A549 treated with AZD9567 at 1 μM for 4 hours (cell line): Measurements from ENCODE around the gene GPR183. TPM values are rescaled to one million over a fixed set of nuclear protein-coding genes. Genes with fewer than 3 reads are reported as not detected.

Source experiments
- total RNA-seq: library from RNA; stranded (reverse); fragments of 200-300 nt; extraction: Qiagen RNA extraction; gene quantifications from 5 replicates; pipeline ENCODE4 v1.2.3, GENCODE V29; 2022; ENCODE audit not compliant: insufficient read depth

The GPR183 gene, protein sequence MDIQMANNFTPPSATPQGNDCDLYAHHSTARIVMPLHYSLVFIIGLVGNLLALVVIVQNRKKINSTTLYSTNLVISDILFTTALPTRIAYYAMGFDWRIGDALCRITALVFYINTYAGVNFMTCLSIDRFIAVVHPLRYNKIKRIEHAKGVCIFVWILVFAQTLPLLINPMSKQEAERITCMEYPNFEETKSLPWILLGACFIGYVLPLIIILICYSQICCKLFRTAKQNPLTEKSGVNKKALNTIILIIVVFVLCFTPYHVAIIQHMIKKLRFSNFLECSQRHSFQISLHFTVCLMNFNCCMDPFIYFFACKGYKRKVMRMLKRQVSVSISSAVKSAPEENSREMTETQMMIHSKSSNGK
- total RNA-seq: not detected in 5 replicates

DNA sequence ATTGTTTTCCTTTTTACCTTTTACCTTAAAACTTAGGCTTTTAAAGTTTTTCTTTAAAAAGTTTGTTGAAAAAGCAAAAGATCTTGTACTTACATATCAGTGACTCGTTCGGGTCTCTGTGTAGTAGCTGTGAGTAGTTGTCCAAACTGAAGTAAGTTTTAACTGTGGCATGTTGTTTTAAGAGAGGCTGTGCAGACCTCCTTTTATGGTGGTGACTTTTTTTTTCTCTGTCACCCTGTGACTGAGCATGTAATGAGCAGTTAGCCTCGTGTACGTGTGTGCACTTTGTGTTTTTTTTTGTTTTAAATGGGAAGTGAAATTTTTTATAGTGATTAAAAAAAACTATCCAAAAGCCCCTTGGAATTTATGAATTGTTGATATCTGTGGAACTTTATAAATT lies at the start of gene GPR183:
TSS of gene GPR183 (minus strand) at position 153 of the 400 bp plus-strand sequence. CDS start 11,254 bp downstream, outside the sequence.

DNA sequence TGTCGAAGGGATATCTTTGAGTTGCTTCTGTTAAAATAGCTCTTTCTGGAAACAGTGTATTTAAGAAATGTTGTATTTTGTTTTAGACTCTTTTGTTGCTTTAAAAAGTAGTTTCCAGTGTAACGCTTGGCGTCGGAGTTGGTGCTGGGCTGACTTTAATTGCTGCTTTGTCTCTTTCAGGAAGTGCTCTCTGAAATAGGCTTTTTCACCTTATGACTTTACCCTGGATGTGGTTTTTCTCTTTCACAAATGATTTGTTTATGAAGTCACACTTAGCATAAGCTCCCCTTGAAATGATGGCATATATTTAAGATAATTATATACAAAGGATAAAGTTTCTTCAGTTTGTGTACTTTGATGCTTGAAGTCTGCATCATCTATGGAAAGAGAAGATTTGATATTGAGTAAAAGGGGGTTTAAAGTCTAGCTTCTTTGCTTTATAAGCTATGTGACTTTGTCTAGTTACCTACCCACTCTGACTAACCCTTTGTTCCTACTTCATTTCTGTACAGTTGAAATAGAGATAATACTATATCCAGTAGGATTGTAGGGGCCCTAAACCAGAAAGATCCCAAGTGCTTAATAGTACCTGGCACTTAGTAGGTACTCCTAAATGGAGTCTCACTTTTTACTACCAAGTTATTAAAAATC lies 48.9 kb downstream of the GPR183 start, which contains the start of gene GPR18:
TSS of gene GPR18 (minus strand) at position 170 of the 651 bp plus-strand sequence. CDS start 2,507 bp downstream, outside the sequence.

Other genes with a start within 250 kb of the GPR183 start
- 62.2 to 84.8 TPM (median 67.6 TPM) in 5 replicates for gene UBAC2, start 106.5 kb downstream of the GPR183 start, total RNA-seq
- not detected in 5 replicates for gene GPR18, start 49.0 kb downstream of the GPR183 start, total RNA-seq
- gene TM9SF2, start 194.1 kb upstream of the GPR183 start, total RNA-seq: 52.6 to 66.1 TPM (median 60.0 TPM) in 5 replicates